ENCODE data around the gene WSCD1.

- TF ChIP-seq, protein P1, sequence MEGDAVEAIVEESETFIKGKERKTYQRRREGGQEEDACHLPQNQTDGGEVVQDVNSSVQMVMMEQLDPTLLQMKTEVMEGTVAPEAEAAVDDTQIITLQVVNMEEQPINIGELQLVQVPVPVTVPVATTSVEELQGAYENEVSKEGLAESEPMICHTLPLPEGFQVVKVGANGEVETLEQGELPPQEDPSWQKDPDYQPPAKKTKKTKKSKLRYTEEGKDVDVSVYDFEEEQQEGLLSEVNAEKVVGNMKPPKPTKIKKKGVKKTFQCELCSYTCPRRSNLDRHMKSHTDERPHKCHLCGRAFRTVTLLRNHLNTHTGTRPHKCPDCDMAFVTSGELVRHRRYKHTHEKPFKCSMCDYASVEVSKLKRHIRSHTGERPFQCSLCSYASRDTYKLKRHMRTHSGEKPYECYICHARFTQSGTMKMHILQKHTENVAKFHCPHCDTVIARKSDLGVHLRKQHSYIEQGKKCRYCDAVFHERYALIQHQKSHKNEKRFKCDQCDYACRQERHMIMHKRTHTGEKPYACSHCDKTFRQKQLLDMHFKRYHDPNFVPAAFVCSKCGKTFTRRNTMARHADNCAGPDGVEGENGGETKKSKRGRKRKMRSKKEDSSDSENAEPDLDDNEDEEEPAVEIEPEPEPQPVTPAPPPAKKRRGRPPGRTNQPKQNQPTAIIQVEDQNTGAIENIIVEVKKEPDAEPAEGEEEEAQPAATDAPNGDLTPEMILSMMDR (IDR thresholded peaks at IDR 0.05; ENCODE audit: borderline replicate concordance, extremely low read depth, low read length, poor library complexity, severe bottlenecking), result no peak
- TF ChIP-seq EZH2 (IDR thresholded peaks at IDR 0.05; ENCODE audit: borderline replicate concordance, low read depth, low read length, severe bottlenecking), result no peak
These were observed 35.4 kb downstream of the WSCD1 start for GRCh38 chr17:6105649-6106007.
